Panc1 (cell line): ENCODE results near the gene CCDC185. TPM values are rescaled to one million over a fixed set of nuclear protein-coding genes. Genes with fewer than 3 reads are reported as not detected.

Experiments used
- ATAC-seq: fragments of 200-7000 bp; cut with Tn5 transposase; 2 replicates; pipeline ENCODE4 v1.9.1; 2020; ENCODE audit warnings: mild to moderate bottlenecking, moderate library complexity
- BruUV-seq: library from RNA; stranded (reverse); fragments of 400-500 nt; replicated peaks from 2 replicates; lab custom pipeline; 2021; lab: Mats Ljungman, UMichigan
- CTCF ChIA-PET: fragments of 300-600 bp; sonication (Branson Sonifier 250); formaldehyde crosslinking; loops from one replicate; lab custom pipeline; 2022; ENCODE audit warnings: antibody characterized with exemption; lab: Charles Lee
- POLR2A ChIA-PET: fragments of 300-600 bp; sonication (Branson Sonifier 250); formaldehyde crosslinking; loops from one replicate; lab custom pipeline; 2022; ENCODE audit warnings: antibody characterized with exemption; lab: Charles Lee
- DNase-seq: peaks from one replicate; pipeline ENCODE4 v3.0.0-alpha.2; 2010; ENCODE audit warnings: low read depth, low spot score
- H3K27ac ChIP-seq: 2 replicates; pipeline ENCODE4 v1.5.1; 2011; ENCODE audit warnings: mild to moderate bottlenecking, low read length, inconsistent platforms
- H3K27me3 ChIP-seq: fragments of 200-500 bp; sonication (Bioruptor generic); 2 replicates; pipeline ENCODE4 v1.6.0; 2014; ENCODE audit warnings: low read length, inconsistent platforms; ENCODE audit not compliant: control insufficient read depth, insufficient read depth
- H3K36me3 ChIP-seq: fragments of 200-500 bp; sonication (Bioruptor generic); 2 replicates; pipeline ENCODE4 v1.5.1; 2014; ENCODE audit warnings: inconsistent platforms, mild to moderate bottlenecking, low read length, moderate library complexity; ENCODE audit not compliant: control insufficient read depth, insufficient read depth
- H3K4me1 ChIP-seq: 2 replicates; pipeline ENCODE4 v1.5.1; 2011; ENCODE audit warnings: inconsistent platforms, mild to moderate bottlenecking, low read length, moderate library complexity; ENCODE audit not compliant: control insufficient read depth, insufficient read depth
- H3K4me3 ChIP-seq, 2 experiments: 2 replicates each; pipeline ENCODE4 v1.5.1; 2011 to 2012; ENCODE audit warnings: low read depth in 2 of 2, low read length in 2 of 2, mild to moderate bottlenecking in 2 of 2, inconsistent platforms in 1 of 2, moderate library complexity in 1 of 2
- H3K9me3 ChIP-seq: fragments of 200-500 bp; sonication (Bioruptor generic); 2 replicates; pipeline ENCODE4 v1.5.1; 2014; ENCODE audit warnings: low read depth, mild to moderate bottlenecking, inconsistent platforms, low read length, moderate library complexity; ENCODE audit not compliant: control insufficient read depth, insufficient read depth
- CTCF ChIP-seq: fragments of 450-650 bp; IDR thresholded peaks from 2 replicates; pipeline ENCODE4 v1.5.1; 2017; ENCODE audit warnings: mild to moderate bottlenecking
- POLR2AphosphoS5 ChIP-seq: IDR thresholded peaks from 2 replicates; pipeline ENCODE4 v1.6.1; 2012; ENCODE audit warnings: mild to moderate bottlenecking, low read depth, low read length, moderate library complexity
- REST ChIP-seq, 2 experiments: IDR thresholded peaks; 2 replicates each; pipeline ENCODE4 v1.6.1; 2011 to 2012; ENCODE audit warnings: low read depth in 2 of 2, control low read depth in 1 of 2, low read length in 1 of 2, mild to moderate bottlenecking in 1 of 2, moderate library complexity in 1 of 2; ENCODE audit not compliant: insufficient read depth in 1 of 2
- SIN3A ChIP-seq: IDR thresholded peaks from 2 replicates; pipeline ENCODE4 v1.6.1; 2012; ENCODE audit warnings: low read depth, mild to moderate bottlenecking, low read length, moderate library complexity, borderline replicate concordance; ENCODE audit not compliant: insufficient read depth
- TCF7L2 ChIP-seq: IDR thresholded peaks from 2 replicates; pipeline ENCODE4 v1.6.1; 2011; ENCODE audit warnings: mild to moderate bottlenecking, low read depth, low read length, inconsistent platforms
- in situ Hi-C: cut with HindIII; loops from 2 replicates; pipeline ENCODE4 v1.10.0; 2016; ENCODE audit warnings: low sequenced_read_pairs, low pct_unique_long_range_greater_than_20kb
- intact Hi-C: fragments of 100-400 bp; cut with micrococcal nuclease; formaldehyde crosslinking; loops from one replicate; pipeline ENCODE4 v1.10.0; 2022; ENCODE audit not compliant: unreplicated experiment
- total RNA-seq: library from RNA; stranded (reverse); gene quantifications from one replicate; pipeline ENCODE4 v1.2.1, GENCODE V29; 2021; ENCODE audit not compliant: unreplicated experiment

The CCDC185 gene
- total RNA-seq, 1 experiment from 2014 or later = not detected

- Histone ChIP-seq H3K27me3 (peaks cover 8% of the 10 kb centered on the region), H3K27ac (no peak overlapping the region), H3K36me3 (no peaks in the 10 kb centered on the region), H3K9me3 (no peaks in the 10 kb centered on the region), H3K4me1 (no peaks in the 10 kb centered on the region), H3K4me3 (no peak overlapping the region)
- no TSS peak for BruUV-seq
- no peak for DNase-seq
- ATAC-seq = no peak
- POLR2A ChIA-PET = no interaction called here
- in situ Hi-C loops (no loop called here), intact Hi-C loops (no loop called here)
- TF ChIP-seq POLR2AphosphoS5 = no peak
- no peak for TF ChIP-seq CTCF
- no peak for TF ChIP-seq SIN3A
- TF ChIP-seq REST (IDR thresholded peaks at IDR 0.05; ENCODE audit: insufficient read depth in 1 of 2, low read depth in 2 of 2, low read length in 1 of 2) = no peak
- no peak for TF ChIP-seq TCF7L2
- CTCF ChIA-PET = no interaction called here
Observed at GRCh38 chr1:223430236-223430635, 37.0 kb downstream of the CCDC185 start.

GRCh38 chr1:223437151-223437550 lies 43.9 kb downstream of the CCDC185 start:
- Histone ChIP-seq H3K9me3 (no peaks in the 10 kb centered on the region), H3K27me3 (peaks cover 5% of the 10 kb centered on the region; the same call in 1 of the 2 replicates), H3K4me3 (no peak overlapping the region), H3K27ac (no peak overlapping the region), H3K36me3 (no peaks in the 10 kb centered on the region), H3K4me1 (no peaks in the 10 kb centered on the region)
- no TSS peak for BruUV-seq
- ATAC-seq = no peak
- in situ Hi-C loops (no loop called here), intact Hi-C loops (no loop called here)
- CTCF ChIA-PET = no interaction called here
- no peak for TF ChIP-seq POLR2AphosphoS5
- no peak for TF ChIP-seq SIN3A
- no peak for TF ChIP-seq CTCF
- no peak for TF ChIP-seq REST (IDR thresholded peaks at IDR 0.05; ENCODE audit: insufficient read depth in 1 of 2, low read depth in 2 of 2, low read length in 1 of 2)
- TF ChIP-seq TCF7L2 = no peak
- POLR2A ChIA-PET = no interaction called here
- DNase-seq = no peak
